DMS 273 (cell line): ENCODE data around the gene RNF130.

Experiments used
- DNase-seq: peaks from one replicate; lab custom pipeline; 2025; ENCODE audit not compliant: unreplicated experiment; lab: John Stamatoyannopoulos, UW

The RNF130 gene

GRCh38 chr5:179920175-179920574, 151.4 kb downstream of the RNF130 start:
- DNase-seq: no peak

GRCh38 chr5:179919487-179920060, 152.0 kb downstream of the RNF130 start:
- DNase-seq: no peak

GRCh38 chr5:179918742-179919486, 152.6 kb downstream of the RNF130 start:
- DNase-seq: no peak

- no peak for DNase-seq
Observed at GRCh38 chr5:179916523-179916922, 155.0 kb downstream of the RNF130 start.

GRCh38 chr5:179915406-179915935, 156.1 kb downstream of the RNF130 start:
- no peak for DNase-seq

GRCh38 chr5:179914032-179914755, 157.4 kb downstream of the RNF130 start:
- no peak for DNase-seq

GRCh38 chr5:179913461-179913860, 158.1 kb downstream of the RNF130 start:
- DNase-seq: no peak

GRCh38 chr5:179912951-179913350, 158.6 kb downstream of the RNF130 start:
- DNase-seq: peak; percentile 67

GRCh38 chr5:179912386-179912785, 159.2 kb downstream of the RNF130 start:
- no peak for DNase-seq

- DNase-seq: no peak
Observed at GRCh38 chr5:179909224-179909623, 162.3 kb downstream of the RNF130 start.

- no peak for DNase-seq
Observed at GRCh38 chr5:179908528-179908927, 163.0 kb downstream of the RNF130 start.

- DNase-seq: peak; percentile 89
Observed at GRCh38 chr5:179907556-179908324, 163.8 kb downstream of the RNF130 start, which contains the start of gene TBC1D9B. TSS of gene TBC1D9B (minus strand) at chr5:179907897. CDS start at chr5:179907821, 76 bp downstream.

- DNase-seq: peak; percentile 63
Observed at GRCh38 chr5:179906795-179907555, 164.6 kb downstream of the RNF130 start.

- peak; percentile 36 for DNase-seq
Observed at GRCh38 chr5:179906294-179906794, 165.2 kb downstream of the RNF130 start.

GRCh38 chr5:179905161-179905560, 166.4 kb downstream of the RNF130 start:
- DNase-seq: no peak
